Measurements from ENCODE around the gene SIDT1.

The SIDT1 gene

DNA sequence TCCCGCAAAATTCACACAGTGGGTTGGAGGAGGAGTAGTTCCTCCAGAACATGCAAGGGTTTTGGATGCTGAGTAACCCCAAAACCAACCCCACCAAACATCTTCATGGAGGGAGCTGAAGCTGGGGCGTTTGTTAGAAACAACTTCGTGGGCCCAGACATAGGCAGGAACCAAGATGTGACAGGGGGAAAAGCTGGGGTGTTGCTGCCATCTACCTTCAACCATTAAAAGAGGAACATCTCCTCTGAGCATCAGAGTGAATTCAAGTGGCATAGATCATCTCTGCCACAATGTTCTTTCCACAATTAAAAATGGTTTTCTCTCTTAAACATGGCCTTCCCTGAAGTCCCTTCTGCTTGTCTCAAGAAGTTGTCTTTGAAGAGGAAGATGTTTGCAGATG, 20.5 kb downstream of the SIDT1 start:
- Mint-ChIP-seq H3K27me3 (no peaks in the 10 kb centered on the region), H3K4me1 (peaks cover 56% of the 10 kb centered on the region), H3K9me3 (no peaks in the 10 kb centered on the region), H3K4me3 (no peak overlapping the region), H3K27ac (ENCODE audit: low read depth) (peak overlapping the region; percentile 33), H3K36me3 (ENCODE audit: insufficient read depth) (peaks cover 8% of the 10 kb centered on the region)
- ATAC-seq (replicated peaks; ENCODE audit: extremely low read depth, poor library complexity, severe bottlenecking) (peak; percentile 67), DNase-seq (ENCODE audit: low spot score in 2 of 2) (no peak)

DNA sequence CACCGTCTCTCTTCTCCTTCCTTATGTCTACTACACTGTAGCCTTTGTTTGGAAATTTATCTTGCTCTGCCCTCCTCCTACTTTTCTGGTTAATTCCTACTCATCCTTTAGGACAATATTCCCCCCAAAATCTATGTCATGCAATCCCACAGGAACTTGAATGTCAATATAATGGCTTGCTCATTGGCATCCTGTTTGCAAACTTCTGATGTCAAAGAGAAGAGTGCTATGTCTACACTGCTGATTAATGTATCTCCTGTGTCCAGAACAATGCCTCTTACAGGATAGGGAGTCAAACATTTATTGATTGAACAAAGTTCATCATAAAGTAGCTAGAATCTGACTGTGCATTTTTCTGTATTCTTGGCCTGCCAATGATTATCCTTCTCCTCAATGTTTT, 22.8 kb downstream of the SIDT1 start:
- Mint-ChIP-seq H3K4me1 (peaks cover 53% of the 10 kb centered on the region), H3K36me3 (ENCODE audit: insufficient read depth) (peaks cover 8% of the 10 kb centered on the region), H3K9me3 (no peaks in the 10 kb centered on the region), H3K27me3 (no peaks in the 10 kb centered on the region), H3K27ac (ENCODE audit: low read depth) (peak overlapping the region; percentile 1), H3K4me3 (no peak overlapping the region)
- no peak for DNase-seq (ENCODE audit: low spot score in 2 of 2)
- no peak for ATAC-seq (replicated peaks; ENCODE audit: extremely low read depth, poor library complexity, severe bottlenecking)

DNA sequence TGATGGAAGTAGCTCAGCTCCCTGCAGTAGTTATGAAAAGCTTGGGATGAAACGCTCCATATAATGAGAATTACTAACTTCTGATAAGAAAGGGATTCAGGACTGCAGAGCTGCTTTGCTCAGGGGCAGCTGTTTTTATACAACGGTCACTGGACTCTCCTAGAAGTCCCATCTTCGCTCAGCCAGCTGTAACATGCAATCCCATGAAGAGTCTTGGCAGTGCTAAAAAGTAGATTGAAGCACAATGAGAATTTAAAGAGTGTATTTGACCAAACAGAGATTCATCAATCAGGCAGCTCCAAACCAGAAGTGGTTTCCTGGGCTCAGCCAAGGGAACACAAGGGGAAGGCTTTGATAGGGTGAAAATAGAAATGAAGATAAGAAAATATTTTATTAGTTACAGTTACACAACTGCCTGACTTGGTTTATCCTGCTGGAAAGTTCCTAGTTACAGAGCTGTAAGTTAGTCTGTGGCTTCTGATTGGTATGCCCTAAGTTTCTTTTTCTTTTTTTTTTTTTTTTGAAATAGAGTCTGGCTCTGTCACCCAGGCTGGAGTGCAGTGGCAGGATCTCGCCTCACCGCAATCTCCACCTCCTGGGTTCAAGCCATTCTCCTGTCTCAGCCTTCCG, 24.1 kb downstream of the SIDT1 start:
- Mint-ChIP-seq H3K9me3 (no peaks in the 10 kb centered on the region), H3K27me3 (no peaks in the 10 kb centered on the region), H3K36me3 (ENCODE audit: insufficient read depth) (peaks cover 10% of the 10 kb centered on the region), H3K4me1 (peaks cover 57% of the 10 kb centered on the region), H3K4me3 (no peak overlapping the region), H3K27ac (ENCODE audit: low read depth) (no peak overlapping the region)
- ATAC-seq (replicated peaks; ENCODE audit: extremely low read depth, poor library complexity, severe bottlenecking) (no peak), DNase-seq (ENCODE audit: low spot score in 2 of 2) (no peak)

DNA sequence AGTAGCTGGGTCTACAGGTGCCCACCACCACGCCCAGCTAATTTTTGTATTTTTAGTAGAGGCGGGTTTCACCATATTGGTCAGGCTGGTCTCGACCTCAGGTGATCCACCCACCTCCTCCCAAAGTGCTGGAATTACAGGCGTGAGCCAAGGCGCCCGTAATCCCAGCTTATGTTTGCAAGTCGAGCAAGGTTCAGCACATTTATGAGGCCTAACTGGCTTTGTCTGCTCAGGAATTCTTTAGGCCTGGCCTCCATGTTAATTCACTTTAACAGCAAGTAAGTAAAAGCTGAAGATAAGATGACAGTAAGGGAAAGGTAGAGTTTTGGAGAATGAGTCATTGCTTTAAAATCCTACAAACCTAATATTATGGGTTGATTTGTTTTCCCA, 24.6 kb downstream of the SIDT1 start:
- Mint-ChIP-seq H3K9me3 (no peaks in the 10 kb centered on the region), H3K27me3 (no peaks in the 10 kb centered on the region), H3K4me3 (no peak overlapping the region), H3K36me3 (ENCODE audit: insufficient read depth) (peaks cover 10% of the 10 kb centered on the region), H3K27ac (ENCODE audit: low read depth) (peak overlapping the region; percentile 4), H3K4me1 (peaks cover 61% of the 10 kb centered on the region)
- ATAC-seq (replicated peaks; ENCODE audit: extremely low read depth, poor library complexity, severe bottlenecking) (no peak), DNase-seq (ENCODE audit: low spot score in 2 of 2) (no peak)

DNA sequence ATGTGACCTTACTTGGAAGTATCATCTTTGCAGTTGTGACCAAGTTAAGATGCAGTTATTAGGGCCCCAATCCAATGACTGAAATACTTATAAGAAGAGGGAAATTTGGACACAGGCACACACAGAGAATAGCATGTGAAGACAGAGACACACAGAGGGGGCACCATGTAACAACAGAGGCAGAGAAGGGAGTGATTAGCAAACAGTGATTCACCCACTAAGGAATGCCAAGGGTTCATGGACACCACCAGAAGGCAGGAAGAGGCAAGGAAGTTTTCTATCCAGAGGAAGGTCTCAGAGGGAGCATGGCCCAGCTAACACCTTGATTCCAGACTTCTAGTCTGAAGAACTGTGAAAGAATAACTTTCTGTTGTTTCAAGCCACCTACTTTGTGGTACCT, 25.0 kb downstream of the SIDT1 start:
- DNase-seq (ENCODE audit: low spot score in 2 of 2), result no peak
- Mint-ChIP-seq H3K27me3 (no peaks in the 10 kb centered on the region), H3K36me3 (ENCODE audit: insufficient read depth) (peaks cover 10% of the 10 kb centered on the region), H3K4me3 (no peak overlapping the region), H3K27ac (ENCODE audit: low read depth) (peak overlapping the region; percentile 4), H3K4me1 (peaks cover 59% of the 10 kb centered on the region), H3K9me3 (no peaks in the 10 kb centered on the region)
- ATAC-seq (replicated peaks; ENCODE audit: extremely low read depth, poor library complexity, severe bottlenecking), result no peak

DNA sequence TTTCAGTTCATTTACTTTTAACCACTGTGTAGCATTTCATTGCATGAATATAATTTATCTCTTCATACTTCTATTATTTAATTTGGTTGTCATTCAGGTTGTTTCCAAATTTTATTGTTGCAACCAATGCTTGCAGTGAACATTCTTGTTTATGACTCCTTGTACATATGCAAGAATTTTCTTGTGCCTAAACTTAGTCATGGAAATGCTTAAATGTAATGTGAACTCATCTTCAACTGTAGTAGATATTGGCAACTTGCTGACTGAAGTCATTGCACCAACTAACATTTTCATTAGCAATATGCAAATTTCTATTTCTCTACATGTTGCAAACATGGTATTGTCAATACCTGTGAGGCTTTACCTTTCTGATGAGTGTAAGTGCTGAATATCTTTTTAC, 26.7 kb downstream of the SIDT1 start:
- ATAC-seq (replicated peaks; ENCODE audit: extremely low read depth, poor library complexity, severe bottlenecking), result no peak
- Mint-ChIP-seq H3K27ac (ENCODE audit: low read depth) (peak overlapping the region; percentile 62), H3K4me3 (no peak overlapping the region), H3K4me1 (peaks cover 68% of the 10 kb centered on the region), H3K27me3 (no peaks in the 10 kb centered on the region), H3K9me3 (no peaks in the 10 kb centered on the region), H3K36me3 (ENCODE audit: insufficient read depth) (peaks cover 9% of the 10 kb centered on the region)
- DNase-seq (ENCODE audit: low spot score in 2 of 2), result no peak

DNA sequence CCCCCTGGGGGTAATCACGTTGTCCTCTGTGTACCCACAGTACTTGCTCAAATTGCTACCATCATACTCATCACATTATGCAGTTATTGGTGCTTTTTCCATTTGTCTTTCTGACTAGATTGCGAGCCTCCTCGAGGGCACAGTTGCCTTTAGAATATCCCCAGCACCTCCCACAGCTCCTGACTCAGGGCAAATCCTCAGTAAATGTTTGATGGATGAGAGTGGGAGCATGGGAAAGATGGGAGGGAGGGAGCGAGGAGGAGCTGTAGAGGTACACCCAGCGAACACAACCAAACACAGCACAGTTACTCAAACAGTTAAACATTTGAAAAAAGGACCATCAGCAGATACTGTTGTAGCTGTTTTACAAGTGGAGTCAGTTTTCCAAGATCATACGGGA, 27.9 kb downstream of the SIDT1 start:
- peaks cover 10% of the 10 kb centered on the region for H3K36me3 Mint-ChIP-seq (ENCODE audit: insufficient read depth)
- H3K27me3 Mint-ChIP-seq, result no peaks in the 10 kb centered on the region
- H3K4me1 Mint-ChIP-seq, result peaks cover 68% of the 10 kb centered on the region
- H3K4me3 Mint-ChIP-seq, result no peak overlapping the region
- ATAC-seq (replicated peaks; ENCODE audit: extremely low read depth, poor library complexity, severe bottlenecking) (no peak), DNase-seq (ENCODE audit: low spot score in 2 of 2) (no peak)
- H3K9me3 Mint-ChIP-seq, result no peaks in the 10 kb centered on the region
- H3K27ac Mint-ChIP-seq (ENCODE audit: low read depth), result peak overlapping the region; percentile 49

DNA sequence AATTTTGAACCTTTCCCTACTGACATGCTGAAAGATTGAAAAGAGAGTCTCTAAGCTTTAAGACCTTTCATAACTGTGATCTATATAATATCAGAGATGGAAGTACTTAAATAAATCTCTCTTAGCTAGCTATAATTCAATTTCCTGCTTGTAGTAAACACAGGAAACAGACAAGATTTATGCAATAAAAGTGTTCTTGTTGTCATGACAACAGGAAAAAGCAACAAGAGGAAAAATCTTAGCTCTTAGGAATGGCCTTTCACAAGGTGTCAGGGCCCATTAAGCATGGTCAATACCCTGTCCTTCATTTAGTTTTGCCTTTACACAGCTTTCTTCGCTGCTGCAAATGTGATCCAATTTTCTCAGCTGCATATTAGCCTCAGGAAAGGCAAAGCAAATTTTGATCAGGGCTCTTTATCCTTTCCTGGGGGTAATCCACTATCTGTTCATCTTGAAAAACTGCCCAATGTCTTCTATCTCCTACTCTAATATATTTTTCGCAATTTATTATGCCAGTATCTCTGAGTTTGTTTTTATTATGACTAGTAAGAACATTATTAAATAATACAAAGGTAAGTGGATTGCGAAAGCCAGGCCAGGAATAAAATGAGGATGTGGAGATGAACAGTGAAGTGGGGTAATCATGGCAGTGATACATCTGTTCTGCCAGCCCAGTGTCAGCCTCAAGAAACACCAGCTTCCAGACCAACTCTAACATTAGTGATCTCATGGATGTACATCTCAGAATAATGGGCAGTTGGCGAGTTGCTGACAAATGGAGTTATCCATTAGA, 28.7 kb downstream of the SIDT1 start:
- no peaks in the 10 kb centered on the region for H3K27me3 Mint-ChIP-seq
- no peaks in the 10 kb centered on the region for H3K9me3 Mint-ChIP-seq
- no peak for DNase-seq (ENCODE audit: low spot score in 2 of 2)
- peaks cover 10% of the 10 kb centered on the region for H3K36me3 Mint-ChIP-seq (ENCODE audit: insufficient read depth)
- peaks cover 67% of the 10 kb centered on the region for H3K4me1 Mint-ChIP-seq
- H3K4me3 Mint-ChIP-seq, result no peak overlapping the region
- peak; percentile 64 for ATAC-seq (replicated peaks; ENCODE audit: extremely low read depth, poor library complexity, severe bottlenecking)
- H3K27ac Mint-ChIP-seq (ENCODE audit: low read depth), result peak overlapping the region; percentile 49

DNA sequence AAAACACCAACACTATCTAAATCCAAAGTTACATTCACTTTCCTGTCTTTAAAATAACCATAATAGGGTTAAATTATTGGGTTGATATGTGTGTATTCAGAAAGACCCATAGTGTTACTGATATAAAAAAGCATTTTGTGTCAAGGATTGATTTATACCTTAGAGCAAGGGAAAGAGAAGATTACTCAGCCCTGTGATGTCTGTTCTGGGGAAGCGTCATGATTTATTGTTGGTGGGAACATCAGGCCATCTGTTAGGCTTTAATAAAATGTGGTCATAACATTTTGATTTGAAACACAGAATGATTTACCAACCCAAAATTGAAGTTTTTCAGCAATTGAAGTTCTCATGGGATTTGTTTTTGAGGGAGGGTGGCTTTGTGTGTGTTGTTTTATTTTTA, 33.2 kb downstream of the SIDT1 start:
- Mint-ChIP-seq H3K9me3 (no peaks in the 10 kb centered on the region), H3K27ac (ENCODE audit: low read depth) (peak overlapping the region; percentile 42), H3K36me3 (ENCODE audit: insufficient read depth) (peaks cover 34% of the 10 kb centered on the region), H3K4me1 (peaks cover 39% of the 10 kb centered on the region), H3K4me3 (no peak overlapping the region), H3K27me3 (no peaks in the 10 kb centered on the region)
- ATAC-seq (replicated peaks; ENCODE audit: extremely low read depth, poor library complexity, severe bottlenecking) (no peak), DNase-seq (ENCODE audit: low spot score in 2 of 2) (no peak)

DNA sequence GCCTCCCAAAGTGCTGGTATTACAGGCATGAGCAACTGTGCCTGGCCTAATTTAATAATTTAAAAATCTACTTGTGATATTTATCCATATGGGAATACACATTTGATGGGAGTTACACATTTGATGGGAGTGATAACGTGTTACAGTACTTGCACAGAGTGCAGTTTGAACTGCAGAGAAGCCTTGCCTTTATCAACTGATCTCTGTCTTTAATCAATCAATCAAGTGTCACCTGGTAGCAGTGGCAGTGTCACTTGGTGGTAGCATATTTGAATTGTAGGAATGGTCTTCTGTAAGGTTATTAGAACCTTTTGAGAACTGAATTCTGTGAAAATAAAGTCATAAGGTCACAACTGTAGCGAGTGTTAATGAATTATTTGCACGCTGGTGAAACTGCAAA, 37.8 kb downstream of the SIDT1 start:
- no peak for DNase-seq (ENCODE audit: low spot score in 2 of 2)
- Mint-ChIP-seq H3K4me1 (peaks cover 10% of the 10 kb centered on the region), H3K27me3 (no peaks in the 10 kb centered on the region), H3K27ac (ENCODE audit: low read depth) (no peak overlapping the region), H3K9me3 (no peaks in the 10 kb centered on the region), H3K36me3 (ENCODE audit: insufficient read depth) (peaks cover 28% of the 10 kb centered on the region), H3K4me3 (no peak overlapping the region)
- ATAC-seq (replicated peaks; ENCODE audit: extremely low read depth, poor library complexity, severe bottlenecking), result no peak

DNA sequence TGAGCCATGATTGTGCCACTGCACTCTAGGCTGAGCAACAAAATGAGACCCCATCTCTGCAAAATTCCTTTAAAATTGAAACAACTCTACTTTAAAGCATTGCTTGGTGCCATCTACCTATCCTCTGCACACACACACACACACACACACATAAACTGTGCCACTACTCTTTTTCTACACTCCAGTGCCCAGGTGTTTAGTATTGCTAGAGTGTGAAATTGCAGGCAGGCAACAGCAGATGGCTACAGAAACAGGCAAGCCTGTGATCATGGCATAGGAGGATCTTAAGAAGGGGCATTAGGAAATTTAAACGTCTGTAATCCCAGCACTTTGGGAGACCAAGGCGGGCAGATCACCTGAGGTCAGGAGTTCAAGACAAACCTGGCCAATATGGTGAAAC, 39.0 kb downstream of the SIDT1 start:
- Mint-ChIP-seq H3K9me3 (no peaks in the 10 kb centered on the region), H3K4me1 (peaks cover 9% of the 10 kb centered on the region), H3K36me3 (ENCODE audit: insufficient read depth) (peaks cover 28% of the 10 kb centered on the region), H3K4me3 (no peak overlapping the region), H3K27me3 (no peaks in the 10 kb centered on the region), H3K27ac (ENCODE audit: low read depth) (peak overlapping the region; percentile 42)
- ATAC-seq (replicated peaks; ENCODE audit: extremely low read depth, poor library complexity, severe bottlenecking), result no peak
- DNase-seq (ENCODE audit: low spot score in 2 of 2), result no peak

DNA sequence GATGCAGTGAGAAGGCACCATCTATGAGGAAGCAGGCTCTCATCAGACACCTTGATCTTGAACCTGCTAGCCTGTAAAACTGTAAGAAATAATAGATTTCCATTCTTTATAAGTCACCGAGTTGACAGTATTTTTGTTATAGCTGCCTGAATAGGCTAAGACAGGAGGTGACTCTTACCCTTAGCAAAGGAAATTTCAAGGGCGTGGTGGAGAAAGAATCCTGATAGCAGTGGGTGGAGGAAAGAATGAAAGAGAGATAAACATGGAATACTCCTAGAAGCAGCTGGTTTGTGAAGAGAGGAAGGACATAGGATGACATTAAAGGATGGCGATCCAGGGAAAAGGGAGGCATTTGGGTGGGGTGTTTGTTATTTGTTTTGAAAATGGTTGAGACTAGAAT, 41.4 kb downstream of the SIDT1 start:
- no peak for ATAC-seq (replicated peaks; ENCODE audit: extremely low read depth, poor library complexity, severe bottlenecking)
- DNase-seq (ENCODE audit: low spot score in 2 of 2), result no peak
- peaks cover 14% of the 10 kb centered on the region for H3K4me1 Mint-ChIP-seq
- H3K27me3 Mint-ChIP-seq, result no peaks in the 10 kb centered on the region
- H3K9me3 Mint-ChIP-seq, result no peaks in the 10 kb centered on the region
- peaks cover 15% of the 10 kb centered on the region for H3K36me3 Mint-ChIP-seq (ENCODE audit: insufficient read depth)
- no peak overlapping the region for H3K4me3 Mint-ChIP-seq
- H3K27ac Mint-ChIP-seq (ENCODE audit: low read depth), result peak overlapping the region; percentile 86

DNA sequence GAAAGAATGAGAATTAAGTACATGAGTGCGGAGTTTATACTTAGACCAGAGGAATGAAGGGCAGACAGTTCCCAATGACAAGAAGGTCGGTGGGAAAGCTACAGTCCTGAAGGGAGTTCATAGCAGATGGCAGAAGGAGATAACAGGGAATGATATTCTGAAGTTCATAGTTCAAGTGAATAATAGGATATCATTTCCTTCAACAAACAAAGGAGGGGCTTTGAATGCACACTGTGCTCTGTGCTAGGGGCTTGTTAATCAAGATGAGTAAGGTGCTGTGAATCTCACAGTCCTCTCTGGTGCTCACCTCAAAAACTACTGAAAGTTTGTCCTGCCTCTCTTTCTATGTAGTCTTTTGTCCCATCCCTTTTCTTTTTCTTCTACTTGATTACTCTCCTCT, 41.9 kb downstream of the SIDT1 start:
- Mint-ChIP-seq H3K4me1 (peaks cover 14% of the 10 kb centered on the region), H3K4me3 (no peak overlapping the region), H3K27me3 (no peaks in the 10 kb centered on the region), H3K27ac (ENCODE audit: low read depth) (peak overlapping the region; percentile 86), H3K9me3 (no peaks in the 10 kb centered on the region), H3K36me3 (ENCODE audit: insufficient read depth) (peaks cover 13% of the 10 kb centered on the region)
- DNase-seq (ENCODE audit: low spot score in 2 of 2) (no peak), ATAC-seq (replicated peaks; ENCODE audit: extremely low read depth, poor library complexity, severe bottlenecking) (no peak)
